Astrocyte of the cerebellum (primary cell): ENCODE measurements around the gene MAFG.
A peak's percentile ranks its signal among the peaks of the same experiment; 100 is the strongest.

ENCODE experiments used
- DNase-seq: peaks from one replicate; pipeline ENCODE4 v3.0.0-alpha.2; 2011; ENCODE audit warnings: low read depth
- H3K4me3 ChIP-seq: 2 replicates; pipeline ENCODE4 v1.5.1; 2011; ENCODE audit warnings: mild to moderate bottlenecking, low read depth, low read length, moderate library complexity
- in situ Hi-C: cut with HindIII; loops from 2 replicates; pipeline ENCODE4 v1.10.0; 2017; ENCODE audit warnings: low sequenced_read_pairs
- TF ChIP-seq, protein P1 (sequence below): IDR thresholded peaks from 2 replicates; pipeline ENCODE4 v1.5.1; 2012; ENCODE audit warnings: low read length, low read depth, moderate library complexity, mild to moderate bottlenecking; ENCODE audit errors: missing control alignments

Gene MAFG

GRCh38 chr17:81942167-81942553 is 14.6 kb upstream of the MAFG start:
- TF ChIP-seq, protein P1, sequence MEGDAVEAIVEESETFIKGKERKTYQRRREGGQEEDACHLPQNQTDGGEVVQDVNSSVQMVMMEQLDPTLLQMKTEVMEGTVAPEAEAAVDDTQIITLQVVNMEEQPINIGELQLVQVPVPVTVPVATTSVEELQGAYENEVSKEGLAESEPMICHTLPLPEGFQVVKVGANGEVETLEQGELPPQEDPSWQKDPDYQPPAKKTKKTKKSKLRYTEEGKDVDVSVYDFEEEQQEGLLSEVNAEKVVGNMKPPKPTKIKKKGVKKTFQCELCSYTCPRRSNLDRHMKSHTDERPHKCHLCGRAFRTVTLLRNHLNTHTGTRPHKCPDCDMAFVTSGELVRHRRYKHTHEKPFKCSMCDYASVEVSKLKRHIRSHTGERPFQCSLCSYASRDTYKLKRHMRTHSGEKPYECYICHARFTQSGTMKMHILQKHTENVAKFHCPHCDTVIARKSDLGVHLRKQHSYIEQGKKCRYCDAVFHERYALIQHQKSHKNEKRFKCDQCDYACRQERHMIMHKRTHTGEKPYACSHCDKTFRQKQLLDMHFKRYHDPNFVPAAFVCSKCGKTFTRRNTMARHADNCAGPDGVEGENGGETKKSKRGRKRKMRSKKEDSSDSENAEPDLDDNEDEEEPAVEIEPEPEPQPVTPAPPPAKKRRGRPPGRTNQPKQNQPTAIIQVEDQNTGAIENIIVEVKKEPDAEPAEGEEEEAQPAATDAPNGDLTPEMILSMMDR = no peak
- DNase-seq = no peak
- in situ Hi-C loops = no loop called here
- H3K4me3 ChIP-seq = no peak overlapping the region

DNA sequence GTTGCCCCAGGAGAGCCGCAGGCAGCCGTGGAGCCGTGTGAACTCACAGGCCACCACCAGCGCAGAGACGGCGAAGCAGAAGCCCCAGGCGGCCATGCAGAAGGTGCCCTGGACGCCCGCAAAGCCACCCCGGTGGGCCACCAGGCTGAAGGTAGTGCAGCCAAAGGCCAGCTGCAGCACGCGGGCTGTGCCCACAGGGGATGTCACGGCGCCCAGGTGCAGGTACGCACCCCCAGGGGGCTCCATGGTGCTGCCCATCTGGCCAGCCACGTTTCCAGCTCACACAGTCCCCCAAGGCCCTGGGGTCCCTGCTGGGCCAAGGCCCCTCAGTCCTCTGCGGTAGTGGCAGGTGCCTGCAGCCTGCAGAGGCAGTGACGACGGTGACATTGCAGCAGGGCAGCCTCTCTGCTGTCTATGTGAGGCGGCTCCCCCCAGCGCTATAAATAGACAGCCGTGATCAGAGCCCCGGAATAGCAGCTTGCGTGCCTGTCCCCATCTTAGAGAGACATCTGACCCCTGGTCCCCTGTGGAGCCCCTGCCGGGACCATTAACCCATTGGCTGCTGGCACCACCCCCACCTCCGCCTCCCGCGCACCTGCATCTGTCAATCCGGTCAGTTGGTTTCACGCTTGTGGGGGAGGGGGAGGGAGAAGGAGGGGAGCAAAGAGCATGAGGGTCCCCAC is 14.1 kb upstream of the MAFG start:
- DNase-seq = no peak
- in situ Hi-C loops = no loop called here
- TF ChIP-seq, protein P1 = no peak
- no peak overlapping the region for H3K4me3 ChIP-seq

GRCh38 chr17:81940538-81941483 is 13.3 kb upstream of the MAFG start:
- H3K4me3 ChIP-seq = no peak overlapping the region
- no peak for DNase-seq
- TF ChIP-seq, protein P1 = no peak
- in situ Hi-C loops = no loop called here

DNA sequence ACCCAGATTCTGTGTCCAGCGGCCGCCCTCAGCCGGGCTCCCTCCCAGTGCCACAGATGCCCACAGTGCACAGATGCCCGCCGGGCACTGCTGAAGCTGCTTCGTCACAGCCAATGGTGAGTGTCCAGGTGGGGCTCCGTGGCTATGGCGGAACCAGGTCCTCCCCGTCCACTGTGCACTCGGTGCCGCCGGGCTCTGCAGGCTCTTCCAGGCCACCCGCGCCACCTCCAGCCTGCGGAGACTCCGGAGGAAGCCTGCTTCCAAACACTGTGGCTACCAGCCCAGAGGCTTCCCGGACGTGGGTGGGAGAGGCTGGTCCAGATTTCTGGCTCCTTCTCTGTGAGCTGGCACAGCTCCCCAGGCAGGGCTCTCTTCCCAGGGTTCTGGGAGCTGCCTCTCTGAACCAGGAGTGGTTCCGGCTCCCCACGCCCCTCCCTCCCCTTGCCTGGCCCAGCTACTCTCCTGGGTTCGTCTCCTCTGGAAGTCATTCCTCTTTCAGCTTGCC is 12.4 kb upstream of the MAFG start:
- no peak for DNase-seq
- H3K4me3 ChIP-seq = no peak overlapping the region
- in situ Hi-C loops = no loop called here
- TF ChIP-seq, protein P1 = no peak

DNA sequence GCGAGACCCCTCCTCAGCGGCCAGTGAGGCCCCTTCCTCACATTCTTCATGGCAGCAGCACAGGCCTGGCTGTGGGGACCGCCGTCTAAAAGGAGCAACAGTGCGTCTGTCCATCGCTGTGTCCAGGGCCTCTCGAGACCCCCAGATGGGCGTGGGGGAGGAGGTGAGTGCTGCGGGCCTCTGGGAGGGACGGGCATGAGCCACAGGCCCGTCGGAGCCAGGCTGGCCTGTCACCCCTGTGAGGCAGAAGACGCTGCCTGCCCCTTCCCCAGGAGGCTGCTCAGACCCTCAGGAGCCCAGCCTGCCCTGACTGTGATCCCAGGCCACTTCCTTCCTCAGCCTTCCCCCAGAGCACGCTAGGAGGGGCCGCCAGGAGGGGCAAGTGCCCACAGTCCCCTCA is 11.7 kb upstream of the MAFG start:
- TF ChIP-seq, protein P1 = no peak
- in situ Hi-C loops = no loop called here
- no peak overlapping the region for H3K4me3 ChIP-seq
- DNase-seq = no peak

GRCh38 chr17:81935709-81936084 is 8.2 kb upstream of the MAFG start:
- H3K4me3 ChIP-seq = peak overlapping the region; percentile 85

More at GRCh38 chr17:81935709-81936084, 8.2 kb upstream of the MAFG start:
- no peak for DNase-seq
- in situ Hi-C loops = no loop called here
- TF ChIP-seq, protein P1 = no peak
